Omental fat pad (tissue), 4 donors: Measurements from ENCODE around the gene NOP53. TPM values are rescaled to one million over a fixed set of nuclear protein-coding genes. Genes with fewer than 3 reads are reported as not detected.

Experiments used
- ATAC-seq: fragments of 150-250 bp; one replicate; pipeline ENCODE4 v1.9.1; 2016; ENCODE audit warnings: mild to moderate bottlenecking, moderate library complexity; ENCODE audit not compliant: low FRiP score
- DNase-seq: peaks from one replicate; pipeline ENCODE4 v3.0.0-alpha.2; 2019; ENCODE audit warnings: low spot score
- CTCF ChIP-seq, 3 donors: fragments of 450-650 bp; IDR thresholded peaks; one replicate each; pipeline ENCODE4 v1.5.1; 2016 to 2017; ENCODE audit warnings: antibody characterized with exemption in 3 of 3, mild to moderate bottlenecking in 3 of 3, moderate library complexity in 2 of 3
- total RNA-seq, 4 donors: library from RNA; depleted of rRNA; stranded (reverse); fragments of >200 nt; gene quantifications; one replicate each; pipeline ENCODE4 v1.1.0, GENCODE V29; 2016

Gene NOP53
- total RNA-seq, 4 donors from 2014 or later, result 212 to 267 (median 232) TPM

GRCh38 chr19:47701717-47702552 is 43.4 kb upstream of the NOP53 start:
- no peak for DNase-seq
- no peak for TF ChIP-seq CTCF (IDR thresholded peaks at IDR 0.05)
- no peak for ATAC-seq

GRCh38 chr19:47702671-47703070 is 42.7 kb upstream of the NOP53 start:
- TF ChIP-seq CTCF (IDR thresholded peaks at IDR 0.05), result no peak
- DNase-seq, result no peak
- no peak for ATAC-seq

DNA sequence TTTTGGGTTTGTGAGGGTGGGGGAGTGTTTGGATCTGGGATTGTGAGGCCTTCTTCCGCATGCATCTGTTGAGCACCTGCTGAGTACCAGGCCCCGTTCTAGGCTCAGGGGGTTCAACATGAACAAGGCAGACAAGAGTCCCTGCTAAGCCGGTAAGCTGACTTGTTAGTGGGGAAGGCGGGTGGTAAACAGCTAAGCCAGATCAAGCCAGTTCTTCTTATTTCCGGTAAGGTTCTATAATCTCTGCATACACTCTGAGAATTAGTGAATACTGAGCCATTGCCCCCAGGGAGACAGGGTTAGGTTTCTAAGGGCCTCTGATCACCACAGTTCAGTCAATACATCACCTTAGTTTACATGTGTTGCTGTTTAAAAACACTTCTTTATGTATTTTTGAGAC is 42.0 kb upstream of the NOP53 start:
- DNase-seq (no peak), ATAC-seq (no peak)
- no peak for TF ChIP-seq CTCF (IDR thresholded peaks at IDR 0.05)

DNA sequence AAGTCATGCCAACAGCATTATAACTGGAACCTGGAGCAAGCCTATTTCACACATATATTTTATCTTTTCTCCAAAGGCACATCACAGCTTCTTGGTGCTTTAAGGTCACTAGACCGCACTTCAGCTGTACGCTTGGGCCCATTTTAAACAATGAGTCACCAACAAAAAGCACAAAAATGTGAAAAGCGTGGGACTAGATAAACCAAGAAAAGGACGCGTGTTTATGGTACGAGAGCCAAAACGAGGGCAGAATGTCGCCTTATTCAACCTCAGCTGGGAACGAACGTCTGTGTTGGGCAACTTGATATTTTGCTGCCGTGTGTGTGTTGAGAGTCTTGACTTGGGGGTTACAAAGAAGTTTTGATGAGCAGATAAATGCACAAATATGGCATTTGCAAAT is 41.3 kb upstream of the NOP53 start:
- TF ChIP-seq CTCF (IDR thresholded peaks at IDR 0.05), result no peak

GRCh38 chr19:47704656-47705055 is 40.7 kb upstream of the NOP53 start:
- ATAC-seq, result no peak
- no peak for DNase-seq
- TF ChIP-seq CTCF (IDR thresholded peaks at IDR 0.05), result no peak

More for the DNA sequence above, 41.3 kb upstream of the NOP53 start:
- ATAC-seq (no peak), DNase-seq (no peak)

GRCh38 chr19:47707135-47707925 is 38.0 kb upstream of the NOP53 start:
- DNase-seq, result peak; percentile 56
- TF ChIP-seq CTCF (IDR thresholded peaks at IDR 0.05), result peak in 2 of 3 donors; percentile 19 to 21
- peak; percentile 71 for ATAC-seq
